Breast epithelium (tissue), 3 donors: ENCODE measurements around the gene TTLL11.

Experiments used
- CTCF ChIP-seq, 3 donors: fragments of 450-650 bp; IDR thresholded peaks; one replicate each; pipeline ENCODE4 v1.5.1; 2016 to 2017; ENCODE audit warnings: antibody characterized with exemption in 3 of 3, mild to moderate bottlenecking in 3 of 3, moderate library complexity in 3 of 3
- POLR2AphosphoS5 ChIP-seq, 3 donors: sonication (generic); formaldehyde crosslinking; IDR thresholded peaks; one replicate each; pipeline ENCODE4 v1.6.1; 2017; ENCODE audit warnings: antibody characterized with exemption in 3 of 3

GRCh38 chr9:122076117-122076516 is 17.0 kb downstream of the TTLL11 start:
- TF ChIP-seq CTCF (IDR thresholded peaks at IDR 0.05) (no peak), POLR2AphosphoS5 (IDR thresholded peaks at IDR 0.05) (no peak)
